HCT116 (cell line): Measurements from ENCODE around the gene OPHN1.

Experiments
- ATF3 ChIP-seq: IDR thresholded peaks from 2 replicates; pipeline ENCODE4 v1.6.1; 2012
- CTCF ChIP-seq, 3 experiments: fragments of 200-600 bp in 1 of 3; sonication (generic) in 1 of 3; IDR thresholded peaks in 2 of 3; conservative IDR thresholded peaks in 1 of 3; 2 replicates each; pipeline ENCODE4 v1.5.1; 2012 to 2017; ENCODE audit warnings: low read depth in 2 of 3, low read length in 2 of 3, antibody characterized with exemption in 1 of 3, borderline replicate concordance in 1 of 3, control low read depth in 1 of 3, mild to moderate bottlenecking in 1 of 3, mixed read lengths in 1 of 3, mixed run types in 1 of 3, moderate library complexity in 1 of 3; ENCODE audit not compliant: insufficient read depth in 1 of 3
- EZH2phosphoT487 ChIP-seq: fragments of 200-600 bp; IDR thresholded peaks from 2 replicates; pipeline ENCODE4 v1.6.1; 2018; ENCODE audit warnings: antibody characterized with exemption, borderline replicate concordance
- YY1 ChIP-seq: IDR thresholded peaks from 2 replicates; pipeline ENCODE4 v1.6.1; 2011; ENCODE audit warnings: low read length, low read depth, moderate library complexity, mild to moderate bottlenecking; ENCODE audit not compliant: insufficient replicate concordance; ENCODE audit errors: extremely low read depth

- no peak for TF ChIP-seq CTCF (IDR thresholded peaks at IDR 0.05 in 2 of 3, conservative IDR thresholded peaks at IDR 0.05 in 1 of 3; ENCODE audit: borderline replicate concordance in 1 of 3, insufficient read depth in 1 of 3, low read depth in 2 of 3, low read length in 2 of 3)
- no peak for TF ChIP-seq YY1
- TF ChIP-seq EZH2phosphoT487, result no peak
- TF ChIP-seq ATF3, result no peak
These were observed 21.8 kb upstream of the OPHN1 start for GRCh38 chrX:68455151-68455510.
